T-cell (primary cell): ENCODE results near the gene CALU. TPM values are rescaled to one million over a fixed set of nuclear protein-coding genes. Genes with fewer than 3 reads are reported as not detected.
A peak's percentile ranks its signal among the peaks of the same experiment; 100 is the strongest.

Source experiments
- ATAC-seq, 4 experiments: fragments of 200-7000 bp in 3 of 4; fragments of 150-1000 bp in 1 of 4; cut with Tn5 transposase; replicated peaks in 1 of 4; 1 replicate in 3 of 4; 2 replicates in 1 of 4; pipeline ENCODE4 v1.10.0; 2021; ENCODE audit warnings: moderate library complexity in 3 of 4, mild to moderate bottlenecking in 2 of 4, moderate number of reproducible peaks in 1 of 4
- CTCF ChIA-PET, 2 donors: fragments of 300-600 bp; sonication (Branson Sonifier 250); formaldehyde crosslinking; loops; one replicate each; lab custom pipeline; 2022; ENCODE audit warnings: antibody characterized with exemption in 2 of 2; lab: Charles Lee
- POLR2A ChIA-PET, 2 donors: fragments of 300-600 bp; sonication (Branson Sonifier 250); formaldehyde crosslinking; loops; one replicate each; lab custom pipeline; 2022; ENCODE audit warnings: antibody characterized with exemption in 2 of 2; lab: Charles Lee
- DNase-seq, 35 experiments: peaks; one replicate each; pipeline versions ENCODE4 v3.0.0 to v3.0.0-alpha.2; 2013 to 2023
- H3K27ac ChIP-seq: one replicate; pipeline ENCODE4 v1.5.1; 2013; ENCODE audit warnings: low read length
- H3K27me3 ChIP-seq, 2 experiments: replicated peaks in 1 of 2; 1 replicate in 1 of 2; 2 replicates in 1 of 2; pipeline versions ENCODE4 v1.6.1 to v1.7.0; 2013; ENCODE audit warnings: low read length in 1 of 2, mixed read lengths in 1 of 2; ENCODE audit not compliant: control insufficient read depth in 2 of 2, insufficient read depth in 2 of 2; ENCODE audit errors: extremely low read depth in 1 of 2
- H3K36me3 ChIP-seq, 2 donors: 1 replicate in 1 of 2; 2 replicates in 1 of 2; pipeline versions ENCODE4 v1.6.1 to v1.7.0; 2013; ENCODE audit warnings: low read length in 1 of 2; ENCODE audit not compliant: control insufficient read depth in 2 of 2, insufficient read depth in 1 of 2; ENCODE audit errors: extremely low read depth in 1 of 2
- H3K4me1 ChIP-seq, 2 experiments: 1 replicate in 1 of 2; 2 replicates in 1 of 2; pipeline versions ENCODE4 v1.6.1 to v1.7.0; 2013; ENCODE audit warnings: low read length in 2 of 2, mixed read lengths in 1 of 2; ENCODE audit not compliant: insufficient read depth in 2 of 2, control insufficient read depth in 1 of 2; ENCODE audit errors: extremely low read depth in 1 of 2
- H3K4me3 ChIP-seq, 2 donors: 1 replicate in 1 of 2; 2 replicates in 1 of 2; pipeline versions ENCODE4 v1.5.1 to v1.7.0; 2013; ENCODE audit warnings: mild to moderate bottlenecking in 2 of 2, low read length in 1 of 2, moderate library complexity in 1 of 2; ENCODE audit not compliant: control insufficient read depth in 1 of 2; ENCODE audit errors: extremely low read depth in 1 of 2
- H3K9me3 ChIP-seq: 2 replicates; pipeline ENCODE4 v1.7.0; 2013
- H3K27ac Mint-ChIP-seq, 2 donors: one replicate each; pipeline ENCODE4 v1.8.0; 2020 to 2021; ENCODE audit warnings: mild to moderate bottlenecking in 2 of 2, mixed read lengths in 2 of 2
- H3K27me3 Mint-ChIP-seq, 2 donors: one replicate each; pipeline ENCODE4 v1.8.0; 2021 to 2022; ENCODE audit warnings: mixed read lengths in 2 of 2
- H3K36me3 Mint-ChIP-seq: one replicate; pipeline ENCODE4 v1.8.0; 2021; ENCODE audit warnings: mixed read lengths
- H3K4me1 Mint-ChIP-seq, 3 donors: one replicate each; pipeline ENCODE4 v1.8.0; 2020 to 2022; ENCODE audit warnings: mixed read lengths in 3 of 3, mild to moderate bottlenecking in 1 of 3
- H3K4me3 Mint-ChIP-seq, 3 donors: one replicate each; pipeline ENCODE4 v1.8.0; 2020 to 2022; ENCODE audit warnings: mild to moderate bottlenecking in 3 of 3, mixed read lengths in 3 of 3, moderate library complexity in 3 of 3
- H3K9me3 Mint-ChIP-seq, 3 donors: one replicate each; pipeline ENCODE4 v1.8.0; 2020 to 2022; ENCODE audit warnings: mixed read lengths in 3 of 3
- WGBS: methylation state at CpG from one replicate; pipeline ENCODE4 v1.1.5; 2013; ENCODE audit warnings: missing lambda C conversion rate; ENCODE audit not compliant: insufficient coverage; 5-methylcytosine and 5-hydroxymethylcytosine counted together
- total RNA-seq, 35 experiments: library from RNA in 6 of 35; stranded (reverse) in 6 of 35; fragments of 120-200 nt in 1 of 35; gene quantifications; one replicate each; pipeline versions ENCODE4 v1.2.1 to v1.2.4 and lab custom pipeline; 2013 to 2026

Gene CALU
- total RNA-seq, 5 donors from 2014 or later (not counting 1 experiment from before 2014, with no cell fraction given): 15.8 to 23.4 (median 16.7) TPM

DNA sequence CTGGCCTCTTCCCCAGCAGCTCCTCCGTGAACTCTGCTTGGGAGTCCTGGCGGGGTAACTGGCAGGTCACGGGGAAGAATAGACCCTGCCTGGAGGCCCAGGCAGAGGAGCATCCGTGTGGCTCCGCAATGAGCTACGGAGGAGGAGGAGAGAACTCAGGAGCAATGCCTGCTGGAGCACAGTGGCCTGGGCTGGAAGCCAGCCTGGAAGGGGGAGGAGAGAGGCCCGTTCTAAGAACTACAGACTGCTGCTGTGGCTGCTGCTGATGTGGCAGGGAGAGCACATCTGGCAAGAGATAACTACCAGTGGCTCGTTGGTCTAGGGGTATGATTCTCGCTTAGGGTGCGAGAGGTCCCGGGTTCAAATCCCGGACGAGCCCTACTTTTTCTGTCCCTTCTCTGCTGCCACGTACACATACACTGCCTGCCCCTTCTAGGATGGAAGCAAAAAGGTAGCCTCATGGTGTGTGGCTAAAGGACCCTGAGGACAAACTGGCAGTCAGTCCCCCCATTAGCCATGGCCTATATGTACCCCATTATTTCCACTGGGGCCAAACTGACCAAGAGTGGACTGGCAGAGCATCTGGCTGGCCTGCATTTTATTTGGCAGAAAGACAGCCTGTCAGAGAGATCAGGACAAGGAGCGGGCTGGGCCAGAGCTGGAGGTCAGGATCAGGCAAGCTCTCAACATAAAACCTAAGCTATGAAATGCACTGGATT is 44.1 kb downstream of the CALU start:
- Histone ChIP-seq H3K4me1 (no peaks in the 10 kb centered on the region), H3K36me3 (no peaks in the 10 kb centered on the region), H3K9me3 (no peaks in the 10 kb centered on the region), H3K27me3 (peaks cover 0 to 13% of the 10 kb centered on the region in 2 experiments), H3K27ac (no peak overlapping the region), H3K4me3 (no peak overlapping the region)
- Mint-ChIP-seq H3K4me3 (no peak overlapping the region), H3K27me3 (no peaks in the 10 kb centered on the region), H3K9me3 (peaks cover 0 to 1% (median 0%) of the 10 kb centered on the region in 3 donors), H3K4me1 (peaks cover 0 to 3% (median 0%) of the 10 kb centered on the region in 3 donors), H3K27ac (no peak overlapping the region), H3K36me3 (no peaks in the 10 kb centered on the region)
- no peak for ATAC-seq
- CTCF ChIA-PET: no interaction called here
- WGBS: 86% methylated on average over 8 of the region's 15 CpGs
- POLR2A ChIA-PET: interaction anchor here in 1 of 2 donors (0.5 kb wide), 1 partner anchor 78 kb away, joined by 7 read pairs; no protein-coding TSS in a partner anchor
- no peak for DNase-seq

DNA sequence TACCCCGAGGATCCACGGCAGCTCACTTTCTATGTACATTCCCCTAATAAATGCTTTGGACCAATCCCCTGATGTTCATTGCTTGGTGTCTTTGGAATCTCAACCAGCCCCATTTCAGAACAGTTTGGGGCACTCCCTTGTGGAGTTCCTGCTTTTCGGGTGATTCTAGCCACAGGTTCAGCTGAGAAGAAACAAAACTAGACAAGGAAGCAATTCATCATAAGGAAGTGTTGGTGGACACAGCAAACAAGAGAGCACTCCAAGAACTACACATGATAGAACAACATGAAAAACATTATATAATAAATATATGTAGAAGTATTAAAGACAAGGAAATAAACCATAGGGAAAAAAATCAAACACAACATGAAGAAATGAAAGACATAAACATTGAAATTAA is 46.6 kb downstream of the CALU start:
- DNase-seq (no peak), ATAC-seq (no peak)
- Histone ChIP-seq H3K4me3 (no peak overlapping the region), H3K4me1 (peaks cover 0 to 6% of the 10 kb centered on the region in 2 experiments), H3K27ac (no peak overlapping the region), H3K9me3 (no peaks in the 10 kb centered on the region), H3K36me3 (no peaks in the 10 kb centered on the region), H3K27me3 (peaks cover 0 to 3% of the 10 kb centered on the region in 2 experiments)
- Mint-ChIP-seq H3K4me1 (peaks cover 8 to 14% (median 13%) of the 10 kb centered on the region in 3 donors), H3K27me3 (no peaks in the 10 kb centered on the region), H3K36me3 (no peaks in the 10 kb centered on the region), H3K27ac (peak overlapping the region in 1 of 2 donors; percentile 30), H3K9me3 (no peaks in the 10 kb centered on the region), H3K4me3 (no peak overlapping the region)
- WGBS: 87% methylated on average over 2 of the region's 3 CpGs
- POLR2A ChIA-PET: interaction anchor here (0.6 to 1.2 kb wide), 3 partner anchors 32 to 328 kb away, joined by 3 to 4 read pairs (median 3); no protein-coding TSS in a partner anchor
- CTCF ChIA-PET: no interaction called here

DNA sequence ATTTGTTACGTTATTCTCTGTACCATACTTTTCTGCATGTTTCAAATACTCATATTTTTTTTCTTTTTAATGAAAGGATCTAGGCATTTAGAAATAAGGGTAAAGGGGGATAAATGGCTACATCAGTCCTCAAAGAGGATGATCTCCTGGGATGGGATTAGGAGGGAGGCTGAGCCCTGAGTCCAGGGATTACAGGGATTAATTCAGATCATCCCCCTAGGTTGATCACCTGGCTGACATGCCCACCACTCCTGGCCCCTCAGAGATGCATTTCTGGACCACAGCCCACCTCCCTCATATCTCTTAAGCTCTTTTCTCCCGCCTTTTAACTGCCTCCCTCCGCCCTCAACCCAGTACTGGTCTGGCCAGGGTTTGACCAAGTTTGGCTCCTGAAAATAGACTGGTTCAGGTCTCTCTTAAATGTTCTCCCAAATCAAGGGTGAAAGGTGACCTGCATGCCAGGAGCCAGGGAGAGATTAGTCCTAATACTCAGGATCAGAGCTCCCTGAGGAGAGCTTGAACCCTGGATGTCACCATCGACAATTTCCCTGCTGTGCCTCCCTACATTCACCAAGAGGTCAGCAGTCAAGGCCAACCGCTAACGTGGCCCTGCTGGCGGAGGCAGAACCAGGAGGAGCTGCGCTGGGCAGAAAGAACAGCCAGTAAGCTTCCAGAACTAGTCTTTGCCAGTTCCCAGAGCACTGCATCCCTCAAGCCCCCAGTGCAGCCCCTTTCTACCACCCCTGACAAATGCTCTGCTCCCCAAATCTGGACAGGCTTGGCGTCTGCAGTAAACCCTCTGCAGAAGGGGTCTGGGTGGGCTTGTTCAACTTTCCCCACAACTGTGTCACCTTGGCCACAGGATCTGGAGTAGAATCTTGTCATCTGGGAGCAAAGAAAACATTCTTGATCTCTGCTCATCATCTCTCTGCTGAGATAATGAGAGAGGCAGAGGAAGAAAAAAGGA is 49.6 kb downstream of the CALU start:
- ChIA-PET POLR2A (interaction anchor here in 1 of 2 donors (0.6 kb wide), 1 partner anchor 870 kb away, joined by 3 read pairs; no protein-coding TSS in a partner anchor), CTCF (no interaction called here)
- Mint-ChIP-seq H3K4me3 (peak overlapping the region; percentile 80 to 90 (median 83)), H3K27ac (peak overlapping the region in 1 of 2 donors; percentile 79), H3K27me3 (no peaks in the 10 kb centered on the region), H3K9me3 (no peaks in the 10 kb centered on the region), H3K4me1 (peaks cover 13 to 21% (median 16%) of the 10 kb centered on the region in 3 donors), H3K36me3 (no peaks in the 10 kb centered on the region)
- Histone ChIP-seq H3K4me3 (no peak overlapping the region), H3K9me3 (no peaks in the 10 kb centered on the region), H3K4me1 (peaks cover 0 to 22% of the 10 kb centered on the region in 2 experiments), H3K27me3 (no peaks in the 10 kb centered on the region), H3K36me3 (no peaks in the 10 kb centered on the region), H3K27ac (no peak overlapping the region)
- ATAC-seq (no peak), DNase-seq (peak in 1 of 35 experiments; percentile 7)
- 90% methylated on average over 7 of the region's 9 CpGs for WGBS

DNA sequence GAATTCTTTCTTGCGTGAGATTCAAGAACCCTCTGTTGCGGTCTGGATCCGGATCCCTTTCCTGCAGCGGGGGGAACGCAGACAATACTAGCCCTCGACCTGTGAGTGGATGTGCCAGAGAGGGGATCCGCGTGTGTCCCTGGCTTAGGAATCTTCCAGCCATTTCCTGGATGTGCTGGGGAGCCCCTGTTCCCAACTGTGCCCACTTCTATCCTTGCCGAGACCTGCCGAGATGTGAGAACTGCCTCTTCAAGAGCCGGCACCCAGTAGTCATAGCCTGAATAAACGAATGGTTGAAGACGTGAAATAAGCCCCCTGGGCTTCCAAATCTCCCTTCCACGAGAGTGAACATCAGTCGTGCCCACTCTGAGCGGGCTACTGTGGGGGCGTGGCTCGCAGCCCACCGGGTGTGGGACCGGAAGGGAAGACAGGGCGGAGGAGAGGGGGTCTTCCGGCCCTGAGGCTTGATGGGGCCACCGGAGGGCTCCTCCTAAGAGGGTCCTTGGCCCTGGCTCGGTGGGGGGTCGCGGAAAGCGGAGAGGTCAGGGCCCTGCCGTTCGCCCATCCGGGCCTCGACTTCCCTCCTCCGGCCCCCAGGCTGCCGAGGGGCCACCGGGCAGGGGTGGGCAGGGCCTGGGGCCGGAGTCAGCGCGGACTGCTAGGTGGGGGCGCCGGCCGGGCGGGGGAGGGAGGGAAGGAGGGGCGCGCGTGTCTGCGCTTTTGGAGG is 51.3 kb downstream of the CALU start:
- CTCF ChIA-PET: interaction anchor here in 1 of 2 donors (0.6 kb wide), 1 partner anchor 51 kb away, joined by 5 read pairs; the partner anchor contains the start of gene CALU
- Mint-ChIP-seq H3K9me3 (no peaks in the 10 kb centered on the region), H3K36me3 (no peaks in the 10 kb centered on the region), H3K4me3 (peak overlapping the region; percentile 80 to 90 (median 83)), H3K27ac (peak overlapping the region; percentile 53 to 85), H3K4me1 (peaks cover 16 to 21% (median 18%) of the 10 kb centered on the region in 3 donors), H3K27me3 (no peaks in the 10 kb centered on the region)
- peak overlapping the region; percentile 43 for H3K27ac ChIP-seq
- 22% methylated on average over 19 of the region's 45 CpGs for WGBS
- no peaks in the 10 kb centered on the region for H3K27me3 ChIP-seq
- POLR2A ChIA-PET: interaction anchor here in 1 of 2 donors (1.0 kb wide), 1 partner anchor 52 kb away, joined by 4 read pairs; the partner anchor contains the start of gene CALU
- ATAC-seq (peak in 3 of 4 experiments; percentile 4 to 10 (median 5)), DNase-seq (peak in 3 of 35 experiments; percentile 6 to 25 (median 15))
- H3K4me1 ChIP-seq: peaks cover 0 to 22% of the 10 kb centered on the region in 2 experiments
- H3K36me3 ChIP-seq: peaks cover 0 to 2% of the 10 kb centered on the region in 2 donors
- H3K9me3 ChIP-seq: no peaks in the 10 kb centered on the region
- peak overlapping the region; percentile 59 to 79 for H3K4me3 ChIP-seq

DNA sequence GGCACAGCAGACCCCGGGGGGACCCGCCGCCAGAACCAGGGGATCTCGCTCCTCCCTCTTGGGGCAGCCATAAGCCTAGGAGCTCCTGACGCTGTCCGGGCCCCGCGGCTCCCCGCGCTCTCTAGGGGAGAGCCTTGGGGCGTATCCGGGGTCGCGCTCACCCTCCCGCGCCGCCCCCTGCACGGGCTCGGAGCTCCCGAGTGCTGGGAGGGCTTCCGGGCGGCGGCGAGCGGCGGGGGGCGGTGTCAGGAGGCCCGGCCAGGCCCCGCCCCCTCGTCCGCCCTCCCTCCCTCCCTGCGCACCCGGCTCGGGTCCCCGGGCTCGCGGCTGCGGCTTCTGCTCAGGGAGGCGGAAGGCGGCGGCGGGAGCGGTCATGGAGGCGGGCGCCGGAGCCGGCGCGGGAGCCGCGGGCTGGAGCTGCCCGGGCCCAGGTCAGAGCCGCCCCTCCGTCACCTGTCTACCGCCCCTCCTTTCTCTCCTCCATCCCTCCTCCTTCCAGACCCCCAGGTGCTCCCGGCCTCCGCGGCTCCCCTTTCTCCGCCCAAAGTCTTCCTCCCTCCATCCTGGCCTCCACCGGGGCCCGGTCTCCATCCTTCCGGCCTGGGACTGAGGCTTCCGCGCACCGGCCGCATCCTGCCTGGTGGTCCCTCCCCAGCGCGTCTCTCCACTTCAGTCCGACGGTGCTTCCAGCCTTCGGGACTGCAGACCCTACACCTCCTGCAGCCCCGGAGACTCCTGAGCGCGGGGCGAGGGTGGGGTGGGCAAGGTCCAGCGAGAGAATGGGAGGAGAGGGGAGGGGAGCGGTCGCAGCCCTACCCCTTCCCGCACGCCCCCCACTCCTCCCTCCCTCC is 52.2 kb downstream of the CALU start, which contains the start of gene CCDC136:
Gene CCDC136, plus strand, starts transcription at position 848 of the 851 bp plus-strand sequence. CDS start 444 bp downstream, outside the sequence.
- ChIA-PET POLR2A (interaction anchor here (0.5 to 1.0 kb wide), 2 partner anchors 52 to 468 kb away, joined by 3 to 4 read pairs; partner anchors contain the start of gene CALU (in 1 of the 2)), CTCF (interaction anchor here (0.6 kb wide), 2 partner anchors 22 to 52 kb away, joined by 3 to 5 read pairs; partner anchors contain the start of gene CALU (in 1 of the 2))
- peaks cover 0 to 22% of the 10 kb centered on the region in 2 experiments for H3K4me1 ChIP-seq
- peak within 1 kb of the TSS; percentile 23 for H3K27ac ChIP-seq
- Mint-ChIP-seq H3K9me3 (no peaks in the 10 kb centered on the region), H3K4me1 (peaks cover 16 to 21% (median 18%) of the 10 kb centered on the region in 3 donors), H3K27ac (peak within 1 kb of the TSS; percentile 15 to 69), H3K36me3 (no peaks in the 10 kb centered on the region), H3K27me3 (no peaks in the 10 kb centered on the region), H3K4me3 (peak within 1 kb of the TSS; percentile 80 to 90 (median 81))
- under 1% methylated on average over 53 of the region's 80 CpGs for WGBS
- peak; percentile 52 to 88 (median 73) for DNase-seq
- no peaks in the 10 kb centered on the region for H3K27me3 ChIP-seq
- peaks cover 0 to 2% of the 10 kb centered on the region in 2 donors for H3K36me3 ChIP-seq
- peak within 1 kb of the TSS; percentile 68 to 87 for H3K4me3 ChIP-seq
- ATAC-seq: peak; percentile 89 to 95 (median 91)
- no peaks in the 10 kb centered on the region for H3K9me3 ChIP-seq
